ENCODE results near the gene ZNF627. TPM values are rescaled to one million over a fixed set of nuclear protein-coding genes. Genes with fewer than 3 reads are reported as not detected.
A peak's percentile ranks its signal among the peaks of the same experiment; 100 is the strongest.
"Not testable (repeated sequence)": the region's sequence is repeated elsewhere in the genome, so short reads cannot be mapped to it uniquely, and the experiment has no call there.

Gene ZNF627
- total and polyA plus RNA-seq, 5 donors, result 4.2 to 7.3 (median 6.9) TPM

DNA sequence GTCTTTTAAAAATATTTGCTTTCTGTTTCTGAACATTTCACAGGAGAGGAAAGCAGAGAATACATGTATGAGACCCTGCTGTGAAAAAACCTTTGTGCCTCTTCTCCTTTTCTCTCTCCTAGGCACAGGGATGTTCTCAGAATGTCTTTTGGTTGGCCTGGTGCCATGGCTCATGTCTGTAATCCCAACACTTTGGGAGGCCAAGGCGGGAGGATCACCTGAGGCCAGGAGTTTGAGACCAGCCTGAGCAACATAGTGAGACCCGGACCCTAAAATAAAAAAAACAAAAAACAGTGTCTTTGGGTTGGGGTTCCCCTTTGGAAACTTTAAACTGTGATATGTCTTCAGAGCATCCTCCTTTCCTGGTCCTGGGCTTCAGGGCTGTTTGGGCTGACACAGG, 1.5 kb downstream of the ZNF627 start:
- Histone ChIP-seq H3K9me3 (ENCODE audit: control insufficient read depth, low read length) (no peaks in the 10 kb centered on the region), H3K4me1 (ENCODE audit: control insufficient read depth, insufficient read depth, low read length) (peaks cover 2% of the 10 kb centered on the region), H3K27ac (ENCODE audit: low read length) (no peak overlapping the region), H3K4me3 (ENCODE audit: low read length) (no peak overlapping the region), H3K27me3 (ENCODE audit: control insufficient read depth, insufficient read depth) (no peaks in the 10 kb centered on the region)
- intact Hi-C loops (cut with DNase I), result no loop called here
- 95% methylated on average over 2 of the region's 2 CpGs for WGBS
- ATAC-seq, result no peak
- DNase-seq, result no peak

DNA sequence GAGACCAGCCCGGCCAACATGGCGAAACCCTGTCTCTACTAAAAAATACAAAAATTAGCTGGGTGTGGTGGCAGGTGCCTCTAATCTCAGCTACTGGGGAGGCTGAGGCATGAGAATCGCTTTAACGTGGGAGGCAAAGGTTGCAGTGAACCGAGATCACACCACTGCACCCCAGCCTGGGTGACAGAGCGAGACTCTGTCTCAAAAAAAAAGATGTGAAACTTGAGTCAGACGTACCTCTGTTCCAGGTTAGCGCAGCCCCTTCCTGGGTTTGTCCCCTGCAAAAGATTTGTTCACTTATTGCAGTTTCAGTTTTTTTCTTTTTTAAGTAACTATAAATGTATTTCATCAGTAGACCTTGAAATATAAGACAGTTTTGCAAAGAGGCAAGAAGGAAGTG, 2.4 kb downstream of the ZNF627 start:
- H3K4me3 ChIP-seq (ENCODE audit: low read length); DNase-seq; H3K4me1 ChIP-seq (ENCODE audit: control insufficient read depth, insufficient read depth, low read length); H3K9me3 ChIP-seq (ENCODE audit: control insufficient read depth, low read length); H3K27me3 ChIP-seq (ENCODE audit: control insufficient read depth, insufficient read depth); intact Hi-C loops (cut with DNase I); H3K27ac ChIP-seq (ENCODE audit: low read length); ATAC-seq: not testable (repeated sequence)
- WGBS, result 96% methylated on average over 8 of the region's 8 CpGs

DNA sequence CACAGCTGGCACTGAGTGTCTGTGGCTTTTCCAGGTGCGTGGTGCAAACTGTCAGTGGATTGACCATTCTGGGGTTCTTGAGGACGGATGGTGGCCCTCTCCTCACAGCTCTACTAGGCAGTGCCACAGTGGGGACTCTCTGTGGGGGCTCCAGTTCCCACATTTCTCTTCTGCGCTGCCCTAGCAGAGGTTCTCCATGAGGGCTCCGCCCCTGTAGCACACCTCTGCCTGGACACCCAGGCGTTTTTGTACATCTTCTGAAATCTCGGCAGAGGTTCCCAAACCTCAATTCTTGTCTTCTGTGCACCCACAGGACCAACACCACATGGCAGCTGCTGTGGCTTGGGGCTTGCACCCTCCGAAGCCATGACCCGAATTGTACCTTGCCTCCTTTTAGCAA, 9.2 kb downstream of the ZNF627 start:
- no peak for DNase-seq
- H3K4me3 ChIP-seq (ENCODE audit: low read length), result no peak overlapping the region
- no peak overlapping the region for H3K27ac ChIP-seq (ENCODE audit: low read length)
- WGBS, result 95% methylated on average over 8 of the region's 8 CpGs
- intact Hi-C loops (cut with DNase I), result no loop called here
- H3K27me3 ChIP-seq (ENCODE audit: control insufficient read depth, insufficient read depth), result no peaks in the 10 kb centered on the region
- H3K9me3 ChIP-seq (ENCODE audit: control insufficient read depth, low read length), result no peaks in the 10 kb centered on the region
- no peak for ATAC-seq
- no peaks in the 10 kb centered on the region for H3K4me1 ChIP-seq (ENCODE audit: control insufficient read depth, insufficient read depth, low read length)

DNA sequence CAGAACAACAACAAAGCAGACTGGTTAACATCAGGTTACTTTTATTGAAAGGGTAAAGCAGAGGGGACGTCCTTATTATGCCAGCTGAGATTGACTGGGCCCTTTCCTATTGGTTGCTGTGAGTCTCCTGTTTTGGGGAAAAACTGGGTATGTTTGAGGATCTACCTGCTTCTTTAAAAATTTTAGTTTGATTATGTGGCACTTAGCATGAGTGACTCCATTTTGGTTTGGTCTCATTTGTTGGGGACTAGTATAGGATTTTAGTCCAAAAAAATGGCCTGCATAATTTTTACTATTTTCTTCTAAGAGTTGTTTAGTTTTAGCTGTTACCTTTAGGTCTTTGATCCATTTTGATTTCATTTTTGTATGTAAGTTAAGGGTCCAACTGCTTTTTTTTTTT, 14.4 kb downstream of the ZNF627 start:
- ATAC-seq (no peak), DNase-seq (no peak)
- H3K4me3 ChIP-seq (ENCODE audit: low read length), result no peak overlapping the region
- intact Hi-C loops (cut with DNase I), result no loop called here
- no peaks in the 10 kb centered on the region for H3K4me1 ChIP-seq (ENCODE audit: control insufficient read depth, insufficient read depth, low read length)
- H3K27me3 ChIP-seq (ENCODE audit: control insufficient read depth, insufficient read depth), result no peaks in the 10 kb centered on the region
- no peak overlapping the region for H3K27ac ChIP-seq (ENCODE audit: low read length)
- no peaks in the 10 kb centered on the region for H3K9me3 ChIP-seq (ENCODE audit: control insufficient read depth, low read length)
- WGBS, result 97% methylated on average over 1 of the region's 1 CpG

DNA sequence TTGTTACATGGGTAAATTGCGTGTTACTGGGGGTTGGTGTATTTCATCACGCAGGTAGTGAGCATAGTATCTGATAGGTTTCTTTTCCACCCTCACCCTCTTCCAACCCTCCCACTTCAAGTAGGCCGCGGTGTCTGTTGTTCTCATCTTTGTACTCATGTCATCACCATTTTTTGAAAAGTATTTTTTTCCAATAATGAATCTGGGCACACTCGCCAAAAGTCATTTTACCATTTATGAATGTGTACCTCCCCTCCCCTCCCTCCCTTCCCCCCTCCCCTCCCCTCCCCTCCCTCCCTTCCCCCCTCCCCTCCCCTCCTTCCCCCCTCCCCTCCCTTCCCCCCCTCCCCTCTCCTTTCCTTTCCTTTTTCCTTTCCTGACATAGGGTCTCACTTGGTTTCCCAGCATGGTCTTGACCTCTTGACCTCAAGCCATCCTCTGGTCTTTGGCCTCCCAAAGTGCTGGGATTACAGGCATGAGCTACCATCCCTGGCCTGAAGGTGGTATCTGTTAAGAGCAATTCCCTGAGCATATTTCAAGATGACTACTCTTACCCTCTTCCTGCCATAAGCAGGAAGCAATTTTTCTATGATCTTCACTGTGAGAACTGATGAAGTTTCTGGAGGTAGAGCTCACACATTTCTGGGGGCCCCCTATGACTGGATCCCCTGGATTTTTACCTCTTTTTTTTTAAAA, 15.7 kb downstream of the ZNF627 start:
- H3K4me3 ChIP-seq (ENCODE audit: low read length), result no peak overlapping the region
- H3K27me3 ChIP-seq (ENCODE audit: control insufficient read depth, insufficient read depth), result no peaks in the 10 kb centered on the region
- DNase-seq (no peak), ATAC-seq (no peak)
- no peak overlapping the region for H3K27ac ChIP-seq (ENCODE audit: low read length)
- intact Hi-C loops (cut with DNase I), result no loop called here
- WGBS, result 95% methylated on average over 5 of the region's 5 CpGs
- no peaks in the 10 kb centered on the region for H3K4me1 ChIP-seq (ENCODE audit: control insufficient read depth, insufficient read depth, low read length)
- peaks cover 5% of the 10 kb centered on the region for H3K9me3 ChIP-seq (ENCODE audit: control insufficient read depth, low read length)

DNA sequence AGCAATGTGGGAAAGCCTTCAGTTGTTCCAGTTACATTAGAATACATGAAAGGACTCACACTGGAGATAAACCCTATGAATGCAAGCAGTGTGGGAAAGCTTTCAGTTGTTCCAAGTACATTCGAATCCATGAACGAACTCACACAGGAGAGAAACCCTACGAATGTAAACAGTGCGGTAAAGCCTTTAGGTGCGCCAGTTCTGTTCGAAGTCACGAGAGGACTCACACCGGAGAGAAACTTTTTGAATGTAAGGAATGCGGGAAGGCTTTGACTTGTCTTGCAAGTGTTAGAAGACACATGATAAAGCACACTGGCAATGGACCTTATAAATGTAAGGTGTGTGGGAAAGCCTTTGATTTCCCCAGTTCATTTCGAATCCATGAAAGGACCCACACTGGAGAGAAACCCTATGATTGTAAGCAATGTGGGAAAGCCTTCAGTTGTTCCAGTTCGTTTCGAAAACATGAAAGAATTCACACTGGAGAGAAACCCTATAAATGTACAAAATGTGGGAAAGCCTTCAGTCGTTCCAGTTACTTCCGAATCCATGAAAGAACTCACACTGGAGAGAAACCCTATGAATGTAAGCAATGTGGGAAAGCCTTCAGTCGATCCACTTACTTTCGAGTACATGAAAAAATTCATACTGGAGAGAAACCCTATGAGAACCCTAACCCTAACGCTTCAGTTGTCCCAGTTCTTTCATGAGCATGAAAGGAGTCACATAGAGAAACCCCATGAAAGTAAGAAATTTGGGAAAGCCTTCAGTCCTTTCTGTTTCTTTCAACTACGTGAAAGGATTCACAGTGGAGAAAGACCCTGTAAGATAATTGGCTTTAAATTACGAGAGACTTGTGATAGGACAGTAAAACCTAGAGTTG, 20.1 kb downstream of the ZNF627 start:
- intact Hi-C loops (cut with DNase I), result no loop called here
- no peak for ATAC-seq
- 97% methylated on average over 19 of the region's 19 CpGs for WGBS
- Histone ChIP-seq H3K4me3 (ENCODE audit: low read length) (no peak overlapping the region), H3K27me3 (ENCODE audit: control insufficient read depth, insufficient read depth) (no peaks in the 10 kb centered on the region), H3K27ac (ENCODE audit: low read length) (no peak overlapping the region), H3K9me3 (ENCODE audit: control insufficient read depth, low read length) (peaks cover 5% of the 10 kb centered on the region), H3K4me1 (ENCODE audit: control insufficient read depth, insufficient read depth, low read length) (no peaks in the 10 kb centered on the region)
- DNase-seq, result no peak

DNA sequence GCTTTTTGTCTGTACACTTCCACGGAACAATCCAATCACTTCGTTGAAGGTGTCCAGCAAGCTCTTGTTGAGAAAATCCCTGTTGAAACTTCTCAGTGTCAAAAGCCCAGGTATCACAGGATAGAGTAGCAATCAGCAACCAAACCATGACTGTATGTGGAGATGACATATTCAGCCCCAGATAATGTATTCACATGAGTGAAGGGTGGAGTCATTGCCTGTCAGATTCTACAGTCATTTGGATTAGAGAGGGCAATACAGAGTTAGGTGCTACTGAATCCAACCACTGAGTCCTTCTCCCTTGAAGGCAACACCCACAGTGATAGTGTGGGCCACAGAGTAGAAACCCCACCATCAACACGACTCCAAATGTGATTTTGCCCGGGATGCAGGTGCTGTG, 23.3 kb downstream of the ZNF627 start:
- ATAC-seq (no peak), DNase-seq (no peak)
- Histone ChIP-seq H3K27ac (ENCODE audit: low read length) (no peak overlapping the region), H3K4me3 (ENCODE audit: low read length) (no peak overlapping the region), H3K4me1 (ENCODE audit: control insufficient read depth, insufficient read depth, low read length) (no peaks in the 10 kb centered on the region), H3K27me3 (ENCODE audit: control insufficient read depth, insufficient read depth) (no peaks in the 10 kb centered on the region), H3K9me3 (ENCODE audit: control insufficient read depth, low read length) (peaks cover 5% of the 10 kb centered on the region)
- intact Hi-C loops (cut with DNase I), result no loop called here
- 71% methylated on average over 4 of the region's 4 CpGs for WGBS

DNA sequence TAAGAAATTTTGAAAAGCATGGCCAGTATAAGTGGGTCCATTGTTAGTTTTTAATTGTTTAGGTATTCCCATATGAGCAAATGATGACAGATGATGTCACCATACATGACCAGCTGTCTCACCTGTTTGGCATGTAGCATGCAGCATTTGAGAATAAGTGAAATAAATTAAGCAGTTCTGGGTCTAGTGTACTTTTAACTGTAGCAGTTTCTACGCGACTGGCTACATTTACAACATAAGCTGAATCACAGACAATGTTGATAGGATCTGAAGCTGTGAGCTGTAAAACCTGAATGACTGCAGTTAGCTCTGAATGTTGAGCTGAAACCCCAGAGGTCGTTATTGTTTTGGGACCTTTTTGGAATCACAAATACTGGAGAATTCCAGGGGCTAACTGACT, 25.1 kb downstream of the ZNF627 start:
- H3K27ac ChIP-seq (ENCODE audit: low read length); H3K4me3 ChIP-seq (ENCODE audit: low read length); H3K4me1 ChIP-seq (ENCODE audit: control insufficient read depth, insufficient read depth, low read length); intact Hi-C loops (cut with DNase I); H3K27me3 ChIP-seq (ENCODE audit: control insufficient read depth, insufficient read depth); ATAC-seq; DNase-seq; H3K9me3 ChIP-seq (ENCODE audit: control insufficient read depth, low read length): not testable (repeated sequence)
- WGBS, result 54% methylated on average over 3 of the region's 3 CpGs

DNA sequence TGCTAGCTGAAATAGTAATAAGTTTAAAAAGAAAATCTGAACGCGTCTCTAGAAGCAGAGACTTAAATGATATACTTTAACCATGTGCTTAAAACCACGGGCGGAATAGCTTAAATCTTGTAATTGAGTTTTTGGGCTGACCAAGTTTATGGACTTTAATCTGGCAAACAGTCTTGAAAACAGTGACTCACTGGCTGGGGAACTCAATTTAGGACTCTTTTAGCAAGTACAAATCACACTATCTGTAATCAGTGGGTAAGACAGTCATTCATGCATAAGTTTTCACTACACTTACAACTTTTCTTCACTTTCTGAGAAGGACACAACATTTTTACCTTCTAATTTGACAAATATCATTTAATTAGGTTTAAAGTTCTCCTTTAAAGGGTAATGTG, 26.8 kb downstream of the ZNF627 start:
- WGBS, result 44% methylated on average over 4 of the region's 4 CpGs
- ATAC-seq (peak; percentile 61 to 69), DNase-seq (no peak)
- H3K27ac ChIP-seq (ENCODE audit: low read length), result no peak overlapping the region
- no peaks in the 10 kb centered on the region for H3K27me3 ChIP-seq (ENCODE audit: control insufficient read depth, insufficient read depth)
- H3K4me1 ChIP-seq (ENCODE audit: control insufficient read depth, insufficient read depth, low read length), result no peaks in the 10 kb centered on the region
- intact Hi-C loops (cut with DNase I), result no loop called here
- H3K4me3 ChIP-seq (ENCODE audit: low read length), result no peak overlapping the region
- H3K9me3 ChIP-seq (ENCODE audit: control insufficient read depth, low read length), result no peaks in the 10 kb centered on the region

DNA sequence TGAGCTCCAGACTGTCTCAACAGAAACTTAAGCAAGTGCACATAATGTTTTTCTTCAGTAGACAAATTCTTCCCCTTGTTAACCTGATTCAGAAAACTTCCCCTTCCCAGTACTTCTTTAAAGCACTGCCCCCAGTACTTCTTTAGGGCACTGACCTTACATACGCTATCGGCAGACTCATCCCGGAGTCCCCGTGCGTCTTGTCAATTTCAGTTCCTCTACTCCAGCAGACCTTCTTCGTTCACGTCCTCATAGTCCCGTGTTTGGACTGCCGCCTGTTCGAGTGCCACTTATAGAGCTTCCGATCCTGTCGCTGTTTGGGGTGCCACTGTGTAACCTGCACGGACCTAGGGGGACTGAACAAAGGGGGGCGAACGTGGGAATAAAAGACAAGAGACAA, 29.0 kb downstream of the ZNF627 start:
- no peak overlapping the region for H3K27ac ChIP-seq (ENCODE audit: low read length)
- ATAC-seq (no peak), DNase-seq (no peak)
- H3K4me1 ChIP-seq (ENCODE audit: control insufficient read depth, insufficient read depth, low read length), result no peaks in the 10 kb centered on the region
- WGBS, result 80% methylated on average over 15 of the region's 15 CpGs
- H3K27me3 ChIP-seq (ENCODE audit: control insufficient read depth, insufficient read depth), result no peaks in the 10 kb centered on the region
- intact Hi-C loops (cut with DNase I), result no loop called here
- H3K9me3 ChIP-seq (ENCODE audit: control insufficient read depth, low read length), result no peaks in the 10 kb centered on the region
- no peak overlapping the region for H3K4me3 ChIP-seq (ENCODE audit: low read length)

DNA sequence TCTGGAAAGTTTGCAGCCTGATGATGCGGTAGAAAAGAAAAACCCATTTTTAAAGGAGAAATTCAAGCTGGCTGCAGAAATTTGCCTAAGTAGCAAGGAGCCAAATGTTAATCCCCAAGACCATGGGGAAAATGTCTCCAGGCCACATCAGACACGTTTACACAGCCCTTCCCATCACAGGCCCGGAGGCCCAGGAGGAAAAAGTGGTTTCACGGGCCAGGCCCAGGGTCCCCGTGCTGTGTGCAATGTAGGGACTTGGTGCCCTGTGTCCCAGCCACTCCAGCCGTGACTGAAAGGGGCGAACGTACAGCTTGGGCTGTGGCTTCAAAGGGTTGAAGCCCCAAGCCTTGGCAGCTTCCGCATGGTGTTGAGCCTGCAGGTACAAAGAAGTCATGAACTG, 35.9 kb downstream of the ZNF627 start:
- intact Hi-C loops (cut with DNase I), result no loop called here
- H3K4me3 ChIP-seq (ENCODE audit: low read length), result no peak overlapping the region
- H3K27ac ChIP-seq (ENCODE audit: low read length), result no peak overlapping the region
- WGBS, result 81% methylated on average over 9 of the region's 9 CpGs
- H3K9me3 ChIP-seq (ENCODE audit: control insufficient read depth, low read length), result no peaks in the 10 kb centered on the region
- H3K27me3 ChIP-seq (ENCODE audit: control insufficient read depth, insufficient read depth), result no peaks in the 10 kb centered on the region
- DNase-seq, result no peak
- ATAC-seq, result no peak
- no peaks in the 10 kb centered on the region for H3K4me1 ChIP-seq (ENCODE audit: control insufficient read depth, insufficient read depth, low read length)

Measured in right cardiac atrium (tissue), 5 donors.